Measurements from ENCODE around the gene MTPN. TPM values are rescaled to one million over a fixed set of nuclear protein-coding genes. Genes with fewer than 3 reads are reported as not detected.

MTPN gene
- total and polyA plus RNA-seq, 12 donors, result 16.7 to 116 (median 86.9) TPM

- no peaks in the 10 kb centered on the region for H3K27me3 ChIP-seq
- WGBS, 4 donors, result 84 to 89% (median 88%) methylated on average over 5 of the region's 5 CpGs
- H3K36me3 ChIP-seq (replicated peaks in 1 of 2), result peaks cover 0 to 13% of the 10 kb centered on the region in 2 donors
- no peak overlapping the region for H3K27ac ChIP-seq
- DNase-seq, result no peak
- TF ChIP-seq POLR2A (IDR thresholded peaks at IDR 0.05) (no peak), CTCF (IDR thresholded peaks at IDR 0.05) (no peak)
- intact Hi-C loops (cut with DNase I), result no loop called here
- H3K4me1 ChIP-seq (replicated peaks in 1 of 2), result peaks cover 7 to 14% of the 10 kb centered on the region in 2 donors
- no peaks in the 10 kb centered on the region for H3K9me3 ChIP-seq (replicated peaks in 1 of 3)
- no peak overlapping the region for H3K4me3 ChIP-seq
Measured at GRCh38 chr7:135932131-135932530, 45.0 kb downstream of the MTPN start.

- no peak for TF ChIP-seq POLR2A (IDR thresholded peaks at IDR 0.05)
- no peak for TF ChIP-seq CTCF (IDR thresholded peaks at IDR 0.05)
- WGBS, 4 donors, result 72 to 85% (median 83%) methylated on average over 9 of the region's 9 CpGs
- H3K27me3 ChIP-seq, result no peaks in the 10 kb centered on the region
- intact Hi-C loops (cut with DNase I), result no loop called here
- no peak overlapping the region for H3K27ac ChIP-seq
- peaks cover 0 to 14% of the 10 kb centered on the region in 2 donors for H3K36me3 ChIP-seq (replicated peaks in 1 of 2)
- no peak overlapping the region for H3K4me3 ChIP-seq
- no peaks in the 10 kb centered on the region for H3K9me3 ChIP-seq (replicated peaks in 1 of 3)
- no peak for DNase-seq
- peaks cover 0 to 7% of the 10 kb centered on the region in 2 donors for H3K4me1 ChIP-seq (replicated peaks in 1 of 2)
Measured at GRCh38 chr7:135930565-135931461, 46.3 kb downstream of the MTPN start.

- 48 to 59% (median 53%) methylated on average over 3 of the region's 3 CpGs for WGBS, 4 donors
- Histone ChIP-seq H3K4me3 (no peak overlapping the region), H3K9me3 (replicated peaks in 1 of 3) (no peaks in the 10 kb centered on the region), H3K4me1 (replicated peaks in 1 of 2) (peaks cover 0 to 7% of the 10 kb centered on the region in 2 donors), H3K27ac (no peak overlapping the region), H3K36me3 (replicated peaks in 1 of 2) (peaks cover 0 to 14% of the 10 kb centered on the region in 2 donors), H3K27me3 (no peaks in the 10 kb centered on the region)
- no peak for DNase-seq
- intact Hi-C loops (cut with DNase I), result no loop called here
- TF ChIP-seq POLR2A (IDR thresholded peaks at IDR 0.05) (no peak), CTCF (IDR thresholded peaks at IDR 0.05) (no peak)
Measured at GRCh38 chr7:135929722-135930141, 47.4 kb downstream of the MTPN start.

GRCh38 chr7:135929249-135929648 is 47.9 kb downstream of the MTPN start:
- intact Hi-C loops (cut with DNase I), result no loop called here
- WGBS, 4 donors, result 77 to 91% (median 81%) methylated on average over 2 of the region's 2 CpGs
- TF ChIP-seq POLR2A (IDR thresholded peaks at IDR 0.05) (no peak), CTCF (IDR thresholded peaks at IDR 0.05) (no peak)

More at GRCh38 chr7:135929249-135929648, 47.9 kb downstream of the MTPN start:
- peaks cover 0 to 14% of the 10 kb centered on the region in 2 donors for H3K36me3 ChIP-seq (replicated peaks in 1 of 2)
- H3K4me3 ChIP-seq, result no peak overlapping the region
- no peak for DNase-seq
- H3K4me1 ChIP-seq (replicated peaks in 1 of 2), result peaks cover 0 to 7% of the 10 kb centered on the region in 2 donors
- H3K27ac ChIP-seq, result no peak overlapping the region
- no peaks in the 10 kb centered on the region for H3K9me3 ChIP-seq (replicated peaks in 1 of 3)
- no peaks in the 10 kb centered on the region for H3K27me3 ChIP-seq
